SU-DHL-6 (cell line): ENCODE data around the gene TENM4.

Experiments
- CTCF ChIP-seq: fragments of 200-600 bp; sonication (generic); IDR thresholded peaks from one replicate; pipeline ENCODE4 v1.5.1; 2017; ENCODE audit warnings: antibody characterized with exemption, mild to moderate bottlenecking, low read length, moderate library complexity; ENCODE audit not compliant: insufficient read depth, poor library complexity, severe bottlenecking
- EZH2phosphoT487 ChIP-seq: fragments of 200-600 bp; sonication (generic), shearing (Covaris generic); conservative IDR thresholded peaks from 2 replicates; pipeline ENCODE4 v1.6.1; 2018; ENCODE audit warnings: mild to moderate bottlenecking, antibody characterized with exemption, low read length, moderate library complexity, mixed read lengths

- TF ChIP-seq CTCF: no peak
- TF ChIP-seq EZH2phosphoT487: no peak
Observed at GRCh38 chr11:79417069-79417920, 23.5 kb downstream of the TENM4 start.
